Endodermal cell (in vitro differentiated cells): Measurements from ENCODE around the gene CHPF2. TPM values are rescaled to one million over a fixed set of nuclear protein-coding genes. Genes with fewer than 3 reads are reported as not detected.

Experiments used
- DNase-seq: peaks from one replicate; pipeline ENCODE4 v3.0.0-alpha.2; 2017
- H3K27ac ChIP-seq: 2 replicates; pipeline ENCODE4 v1.5.1; 2013; ENCODE audit warnings: mild to moderate bottlenecking, low read depth, low read length, moderate library complexity
- H3K27me3 ChIP-seq: 2 replicates; pipeline ENCODE4 v1.6.1; 2013; ENCODE audit warnings: mild to moderate bottlenecking, low read length, moderate library complexity; ENCODE audit not compliant: insufficient read depth, control insufficient read depth, poor library complexity, severe bottlenecking
- H3K36me3 ChIP-seq: 2 replicates; pipeline ENCODE4 v1.7.0; 2013; ENCODE audit warnings: mild to moderate bottlenecking, low read length, moderate library complexity; ENCODE audit not compliant: control insufficient read depth, insufficient read depth
- H3K4me1 ChIP-seq: one replicate; pipeline ENCODE4 v1.7.0; 2013; ENCODE audit warnings: low read length; ENCODE audit not compliant: control insufficient read depth, insufficient read depth
- H3K4me3 ChIP-seq: 2 replicates; pipeline ENCODE4 v1.5.1; 2013; ENCODE audit warnings: mild to moderate bottlenecking, low read length, moderate library complexity
- H3K9ac ChIP-seq: 2 replicates; pipeline ENCODE4 v1.6.1; 2013; ENCODE audit warnings: mild to moderate bottlenecking, low read length, moderate library complexity; ENCODE audit not compliant: poor library complexity, severe bottlenecking; ENCODE audit errors: extremely low read depth
- H3K9me3 ChIP-seq: 2 replicates; pipeline ENCODE4 v1.6.1; 2013; ENCODE audit warnings: mild to moderate bottlenecking, low read length, moderate library complexity; ENCODE audit not compliant: control insufficient read depth
- H3K27ac Mint-ChIP-seq: 2 replicates; pipeline ENCODE4 v1.8.0; 2020; ENCODE audit warnings: mixed read lengths
- H3K27me3 Mint-ChIP-seq: 2 replicates; pipeline ENCODE4 v1.8.0; 2021; ENCODE audit warnings: mild to moderate bottlenecking, mixed read lengths; ENCODE audit not compliant: insufficient read depth
- H3K36me3 Mint-ChIP-seq: 2 replicates; pipeline ENCODE4 v1.8.0; 2020; ENCODE audit warnings: low read depth, mixed read lengths
- H3K4me1 Mint-ChIP-seq: 2 replicates; pipeline ENCODE4 v1.8.0; 2020; ENCODE audit warnings: mixed read lengths
- H3K4me3 Mint-ChIP-seq: 2 replicates; pipeline ENCODE4 v1.8.0; 2020; ENCODE audit warnings: mild to moderate bottlenecking, moderate library complexity, mixed read lengths
- H3K9me3 Mint-ChIP-seq: 2 replicates; pipeline ENCODE4 v1.8.0; 2020; ENCODE audit warnings: mild to moderate bottlenecking, mixed read lengths
- WGBS, 2 experiments: methylation state at CpG; one replicate each; pipeline versions ENCODE4 v1.1.5 to v1.1.7; 2013; ENCODE audit warnings: missing lambda C conversion rate in 2 of 2, mixed read lengths in 1 of 2; ENCODE audit not compliant: insufficient coverage in 1 of 2, insufficient read length in 1 of 2; 5-methylcytosine and 5-hydroxymethylcytosine counted together
- total RNA-seq, 2 donors: library from RNA; stranded (reverse); fragmentation: NEBNext Ultra II Directional in 1 of 2; extraction: Animal tissue kit (Norgen Biotek cat#: 25700) in 1 of 2; gene quantifications; 2 replicates in 1 of 2; 3 replicates in 1 of 2; pipeline ENCODE4 v1.2.1, GENCODE V29; 2021
- TF ChIP-seq, protein P1 (sequence below): fragments of 200-600 bp; sonication (generic); conservative IDR thresholded peaks from 2 replicates; pipeline ENCODE4 v1.5.0; 2021; ENCODE audit warnings: antibody characterized with exemption, mild to moderate bottlenecking

The CHPF2 gene
- total RNA-seq, 2 donors from 2014 or later = 31.9 to 35.6 TPM

DNA sequence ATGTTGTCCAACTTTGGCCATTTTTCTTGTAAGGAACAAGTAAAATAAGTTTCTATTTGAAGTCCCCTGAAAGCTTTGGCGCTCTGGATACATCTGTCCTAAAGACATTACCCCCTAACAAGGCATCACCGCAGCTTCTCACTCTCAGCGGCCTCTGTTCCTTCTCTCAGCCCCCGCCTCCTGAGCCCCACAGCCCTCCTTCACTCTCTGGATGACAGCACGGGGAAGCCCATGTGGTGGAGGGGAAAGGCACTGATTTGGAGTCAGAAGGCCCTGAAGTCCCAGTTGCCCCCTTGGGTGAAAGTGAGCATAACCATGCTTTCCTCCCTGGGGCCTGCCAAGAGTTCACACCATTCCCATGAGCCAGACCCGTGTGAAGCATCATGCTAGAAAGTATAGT, 26.6 kb upstream of the CHPF2 start:
- H3K27me3 ChIP-seq = peaks cover 6% of the 10 kb centered on the region
- no peak overlapping the region for H3K9ac ChIP-seq
- TF ChIP-seq, protein P1, sequence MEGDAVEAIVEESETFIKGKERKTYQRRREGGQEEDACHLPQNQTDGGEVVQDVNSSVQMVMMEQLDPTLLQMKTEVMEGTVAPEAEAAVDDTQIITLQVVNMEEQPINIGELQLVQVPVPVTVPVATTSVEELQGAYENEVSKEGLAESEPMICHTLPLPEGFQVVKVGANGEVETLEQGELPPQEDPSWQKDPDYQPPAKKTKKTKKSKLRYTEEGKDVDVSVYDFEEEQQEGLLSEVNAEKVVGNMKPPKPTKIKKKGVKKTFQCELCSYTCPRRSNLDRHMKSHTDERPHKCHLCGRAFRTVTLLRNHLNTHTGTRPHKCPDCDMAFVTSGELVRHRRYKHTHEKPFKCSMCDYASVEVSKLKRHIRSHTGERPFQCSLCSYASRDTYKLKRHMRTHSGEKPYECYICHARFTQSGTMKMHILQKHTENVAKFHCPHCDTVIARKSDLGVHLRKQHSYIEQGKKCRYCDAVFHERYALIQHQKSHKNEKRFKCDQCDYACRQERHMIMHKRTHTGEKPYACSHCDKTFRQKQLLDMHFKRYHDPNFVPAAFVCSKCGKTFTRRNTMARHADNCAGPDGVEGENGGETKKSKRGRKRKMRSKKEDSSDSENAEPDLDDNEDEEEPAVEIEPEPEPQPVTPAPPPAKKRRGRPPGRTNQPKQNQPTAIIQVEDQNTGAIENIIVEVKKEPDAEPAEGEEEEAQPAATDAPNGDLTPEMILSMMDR = no peak
- no peak overlapping the region for H3K27ac ChIP-seq
- H3K36me3 ChIP-seq = no peaks in the 10 kb centered on the region
- Mint-ChIP-seq H3K9me3 (no peaks in the 10 kb centered on the region), H3K4me1 (peaks cover 10% of the 10 kb centered on the region), H3K36me3 (no peaks in the 10 kb centered on the region), H3K27me3 (peaks cover 50% of the 10 kb centered on the region), H3K4me3 (no peak overlapping the region), H3K27ac (no peak overlapping the region)
- H3K4me3 ChIP-seq = no peak overlapping the region
- peaks cover 8% of the 10 kb centered on the region for H3K4me1 ChIP-seq
- 83 to 87% methylated on average over 2 to 6 of the region's 6 CpGs for WGBS, 2 experiments
- DNase-seq = no peak
- H3K9me3 ChIP-seq = no peaks in the 10 kb centered on the region

DNA sequence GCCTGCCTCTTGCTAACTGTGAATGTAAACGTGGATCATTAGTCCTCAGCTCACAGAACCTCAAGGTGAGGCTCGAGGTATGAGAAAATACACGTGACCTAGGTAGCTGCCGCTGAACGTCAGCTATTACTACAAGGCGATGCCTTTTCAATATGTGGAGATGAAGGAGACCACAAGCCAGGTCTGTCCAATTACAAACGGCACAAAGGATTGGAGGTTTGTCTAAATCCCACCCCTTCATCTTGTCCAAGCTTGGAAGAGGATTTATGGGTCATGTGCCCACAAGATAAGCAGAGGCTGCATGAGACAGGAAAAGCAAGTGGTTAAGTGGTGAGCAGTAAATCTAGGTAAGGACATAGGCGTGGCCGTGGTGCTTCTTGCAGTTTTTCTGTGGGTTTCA, 25.4 kb upstream of the CHPF2 start:
- WGBS, 2 experiments = 89 to 90% methylated on average over 9 of the region's 9 CpGs
- Mint-ChIP-seq H3K9me3 (no peaks in the 10 kb centered on the region), H3K27ac (no peak overlapping the region), H3K36me3 (no peaks in the 10 kb centered on the region), H3K4me1 (peaks cover 15% of the 10 kb centered on the region), H3K27me3 (peaks cover 44% of the 10 kb centered on the region), H3K4me3 (no peak overlapping the region)
- no peaks in the 10 kb centered on the region for H3K9me3 ChIP-seq
- TF ChIP-seq, protein P1 = no peak
- H3K4me3 ChIP-seq = no peak overlapping the region
- H3K9ac ChIP-seq = no peak overlapping the region
- H3K36me3 ChIP-seq = no peaks in the 10 kb centered on the region
- no peak overlapping the region for H3K27ac ChIP-seq
- H3K27me3 ChIP-seq = peaks cover 6% of the 10 kb centered on the region
- peaks cover 8% of the 10 kb centered on the region for H3K4me1 ChIP-seq
- no peak for DNase-seq

DNA sequence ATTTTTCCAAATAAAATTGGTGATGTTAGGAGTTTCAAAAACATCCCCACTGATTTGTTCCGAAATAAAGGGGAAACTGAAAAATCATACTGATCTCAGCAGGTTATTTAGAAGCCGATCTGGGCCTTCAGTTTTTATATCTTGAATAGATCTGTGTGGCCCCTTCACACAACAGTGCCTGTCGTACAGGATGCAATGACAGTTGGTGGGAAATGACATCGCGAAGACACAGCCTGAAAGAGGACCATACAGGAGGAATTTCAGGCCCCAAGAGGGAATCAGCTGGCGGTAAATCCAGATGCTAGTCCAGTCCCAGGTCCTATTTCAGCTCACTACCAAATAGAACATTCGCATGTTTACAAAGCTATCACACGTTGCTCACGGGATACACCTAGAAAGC, 25.0 kb upstream of the CHPF2 start:
- 86 to 88% methylated on average over 9 of the region's 9 CpGs for WGBS, 2 experiments

More for the DNA sequence above, 25.0 kb upstream of the CHPF2 start:
- TF ChIP-seq, protein P1 = no peak
- Mint-ChIP-seq H3K36me3 (peaks cover under 1% of the 10 kb centered on the region), H3K9me3 (no peaks in the 10 kb centered on the region), H3K27me3 (peaks cover 41% of the 10 kb centered on the region), H3K4me1 (peaks cover 15% of the 10 kb centered on the region), H3K4me3 (no peak overlapping the region), H3K27ac (no peak overlapping the region)
- Histone ChIP-seq H3K4me3 (no peak overlapping the region), H3K27me3 (peaks cover 6% of the 10 kb centered on the region), H3K9ac (no peak overlapping the region), H3K4me1 (peaks cover 8% of the 10 kb centered on the region), H3K36me3 (no peaks in the 10 kb centered on the region), H3K9me3 (no peaks in the 10 kb centered on the region), H3K27ac (no peak overlapping the region)
- no peak for DNase-seq
